Activated CD8-positive, alpha-beta memory T cell treated with anti-CD3 and anti-CD28 coated beads, Interleukin-2, amount 50 U/mL, for 1 hour (primary cell): Measurements from ENCODE around the gene EGLN1.

Experiments
- DNase-seq: peaks from one replicate; pipeline ENCODE4 v3.0.0-alpha.2; 2020; ENCODE audit errors: extremely low read depth

Gene EGLN1

DNA sequence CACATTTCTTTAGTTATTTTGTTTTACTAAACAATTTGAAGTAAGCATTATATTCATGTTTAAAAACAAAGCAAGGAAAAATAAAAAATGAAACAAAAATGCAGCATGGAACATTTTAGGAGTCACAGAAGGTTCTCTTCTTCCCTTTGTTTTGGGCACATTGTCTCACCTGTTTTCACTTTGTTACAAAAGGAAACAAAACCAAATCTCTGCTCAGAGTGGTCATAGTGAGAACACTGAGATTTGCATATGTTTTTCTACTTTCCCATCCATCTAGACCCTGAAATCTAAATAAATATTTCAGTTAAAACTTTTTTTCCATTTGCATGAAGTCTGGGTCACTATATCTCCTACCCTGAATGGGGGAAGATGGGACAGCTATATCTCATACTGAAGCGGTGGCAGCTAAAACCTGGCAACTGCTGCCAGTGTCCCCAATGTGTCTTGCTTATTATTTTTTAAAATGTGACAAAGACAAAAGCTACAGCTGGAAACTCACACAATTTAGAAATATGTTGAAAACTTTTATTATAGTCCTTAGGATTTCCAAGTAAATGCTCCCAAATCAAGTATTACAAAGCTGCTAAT lies 87.9 kb downstream of the EGLN1 start:
- DNase-seq = no peak

DNA sequence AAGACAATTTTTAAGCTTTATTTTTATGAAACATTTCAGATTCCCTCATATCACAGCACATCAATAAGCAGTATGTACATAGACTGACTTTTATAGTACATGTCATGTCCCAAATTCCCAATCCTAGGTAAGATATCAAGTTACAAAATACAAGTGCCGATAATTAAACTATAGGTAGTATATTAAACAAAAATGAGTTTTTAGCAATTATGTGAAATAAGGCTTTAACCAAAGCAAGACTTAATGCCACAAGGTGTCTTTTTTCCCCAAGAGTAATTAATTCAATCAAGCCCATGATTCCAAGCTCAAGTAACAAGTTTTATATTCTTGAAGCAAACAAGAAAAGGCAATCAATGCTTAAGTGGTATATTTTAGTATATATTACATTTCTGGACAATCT lies 89.3 kb downstream of the EGLN1 start:
- no peak for DNase-seq

DNA sequence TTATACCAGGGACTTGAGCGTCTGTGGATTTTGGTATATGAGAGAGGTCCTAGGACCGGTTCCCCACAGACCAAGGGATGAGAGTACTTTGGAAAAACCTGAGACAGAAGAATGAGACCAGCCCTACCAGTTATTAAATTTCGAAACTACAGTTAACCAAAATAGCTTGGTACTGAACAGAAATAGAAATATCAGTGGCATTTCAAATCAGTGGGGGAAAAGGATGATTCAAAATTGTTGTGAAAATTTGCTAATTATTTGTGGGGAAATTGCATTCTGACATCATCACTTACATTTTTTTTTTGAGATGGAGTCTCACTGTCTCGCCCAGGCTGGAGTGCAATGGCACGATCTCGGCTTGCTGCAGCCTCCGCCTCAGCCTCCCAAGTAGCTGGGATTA lies 92.6 kb downstream of the EGLN1 start:
- DNase-seq = no peak

DNA sequence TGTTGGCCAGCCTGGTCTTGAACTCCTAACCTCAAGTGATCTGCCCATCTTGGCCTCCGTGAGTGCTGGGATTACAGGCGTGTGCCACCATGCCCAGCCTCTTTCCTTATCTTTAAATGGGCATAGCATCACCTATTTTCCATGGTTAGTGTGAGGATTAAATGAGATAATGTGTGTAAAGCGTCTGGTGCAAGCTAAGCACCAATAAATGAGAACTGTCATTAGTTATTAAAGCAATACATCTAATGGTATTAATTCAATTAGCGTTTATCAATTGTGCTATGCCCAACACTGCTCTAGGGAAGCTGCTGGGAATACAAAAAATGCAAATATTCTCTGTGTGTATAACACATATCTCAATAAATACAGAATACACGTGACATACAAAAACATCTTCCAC lies 94.5 kb downstream of the EGLN1 start:
- DNase-seq = no peak

DNA sequence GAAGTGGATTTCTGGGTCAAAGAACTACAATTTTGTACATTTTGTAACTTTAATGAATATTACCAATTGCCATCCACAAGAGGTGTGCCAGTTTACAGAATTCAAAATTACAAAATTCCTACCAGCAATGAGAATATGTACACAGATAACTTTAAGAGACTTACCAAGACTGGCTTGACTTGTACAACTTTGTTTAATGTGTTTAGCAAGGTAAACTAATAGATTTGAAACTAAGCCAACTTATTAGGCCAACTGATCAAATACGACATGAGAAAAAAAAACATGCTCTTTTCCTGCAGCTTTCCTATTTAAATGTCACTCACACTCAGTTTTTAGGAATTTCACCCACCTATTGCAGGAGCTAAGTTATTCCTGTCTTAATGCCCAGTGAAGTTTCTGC lies 95.8 kb downstream of the EGLN1 start:
- DNase-seq = no peak

DNA sequence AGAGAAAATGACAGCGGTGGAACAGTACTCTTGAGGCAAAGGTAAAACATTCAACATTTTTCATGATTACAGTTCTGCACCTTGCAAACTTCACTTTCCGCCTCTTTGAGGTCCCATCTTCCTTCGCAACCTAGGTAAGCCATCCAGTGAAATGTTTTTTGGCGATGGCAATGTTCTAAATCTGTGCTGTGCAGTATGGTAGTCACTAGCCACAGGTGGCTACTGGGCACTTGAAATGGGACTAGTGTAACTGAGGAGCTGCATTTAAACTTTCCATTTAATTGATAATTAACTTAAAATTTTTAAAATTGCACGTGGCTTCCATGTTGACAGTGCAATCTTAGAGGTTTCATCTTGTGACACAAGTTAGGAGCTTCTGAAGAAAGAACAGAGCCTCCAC lies 97.4 kb downstream of the EGLN1 start:
- no peak for DNase-seq

DNA sequence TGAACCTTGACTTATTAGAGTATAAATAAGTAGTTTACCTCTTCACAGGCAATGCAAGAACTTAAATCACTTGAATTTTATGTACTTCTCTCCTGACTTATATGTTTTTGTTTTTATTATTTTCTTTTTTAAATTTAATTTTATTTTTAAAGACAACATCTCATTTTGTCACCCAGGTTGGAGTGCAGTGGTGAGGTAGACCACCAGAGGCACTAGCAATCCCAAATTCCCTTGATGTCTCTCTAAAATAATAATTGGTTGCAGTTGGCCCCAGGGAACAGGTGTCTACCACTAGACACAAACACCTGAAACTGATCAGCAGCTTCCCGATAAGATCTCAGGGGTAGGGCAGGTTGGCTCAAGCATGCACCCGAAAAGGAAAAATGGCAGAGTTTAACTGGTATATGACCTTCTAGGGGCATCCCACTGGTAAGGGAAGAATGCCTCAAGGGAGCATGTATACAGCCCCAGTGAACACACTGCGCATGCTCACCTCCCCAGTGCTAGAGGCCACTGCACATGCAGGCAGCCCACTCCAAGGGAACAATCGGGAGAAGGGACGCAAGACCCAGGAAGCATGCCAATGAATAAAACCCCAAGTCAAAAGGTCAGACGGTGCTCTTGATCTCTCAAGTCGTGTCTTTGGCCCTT lies 99.1 kb downstream of the EGLN1 start:
- DNase-seq = no peak

DNA sequence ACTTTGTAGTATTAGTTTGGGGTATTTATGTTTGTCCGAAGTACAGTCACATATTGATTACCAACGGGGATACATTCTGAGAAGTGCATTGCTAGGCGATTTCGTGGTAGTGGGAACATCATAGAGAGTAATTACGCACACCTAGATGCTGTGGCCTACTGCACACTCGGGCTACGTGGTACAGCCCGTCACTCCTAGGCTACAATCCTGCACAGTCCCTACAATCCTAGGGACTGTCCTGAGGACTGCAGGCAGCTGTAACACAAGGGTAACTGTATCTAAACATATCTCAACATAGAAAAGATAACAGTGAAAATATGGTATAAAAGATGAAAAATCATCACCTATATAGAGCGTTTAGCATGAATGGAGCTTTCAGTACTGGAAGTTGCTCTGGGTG lies 103.0 kb downstream of the EGLN1 start:
- no peak for DNase-seq

DNA sequence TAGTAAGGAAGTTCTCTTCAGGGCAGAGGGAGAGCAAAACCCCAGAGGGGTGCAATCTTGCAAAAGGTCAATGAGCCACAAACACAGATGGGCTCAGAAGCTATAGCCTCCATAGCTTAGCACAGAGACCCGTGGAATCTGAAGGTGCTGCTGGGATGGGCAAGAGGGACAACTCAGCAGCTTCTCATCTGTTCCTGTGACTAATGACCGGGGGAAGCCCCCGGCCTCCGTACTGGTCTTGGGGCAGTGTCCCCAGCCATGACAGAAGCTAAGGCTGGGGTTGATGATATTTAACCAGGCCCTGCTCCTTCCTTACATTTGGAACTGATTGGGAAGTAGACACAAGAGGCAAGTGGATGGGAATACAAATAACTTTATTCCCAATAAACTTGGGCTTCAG lies 103.5 kb downstream of the EGLN1 start:
- DNase-seq = no peak

DNA sequence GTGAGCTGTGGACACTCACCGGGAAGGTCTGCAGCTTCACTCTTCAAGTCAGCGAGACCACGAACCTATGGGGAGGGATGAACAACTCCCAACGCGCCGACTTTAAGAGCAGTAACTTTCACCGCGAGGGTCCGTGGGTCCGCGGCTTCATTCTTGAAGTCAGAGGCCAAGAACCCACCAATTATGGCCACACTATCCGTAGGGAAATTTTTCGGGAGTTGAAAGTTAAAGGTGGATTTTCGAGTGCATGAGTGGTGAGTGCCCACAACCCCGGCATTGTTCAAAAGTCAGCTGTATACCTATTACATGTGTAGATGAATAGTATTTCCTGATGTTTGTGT lies 104.1 kb downstream of the EGLN1 start:
- no peak for DNase-seq

DNA sequence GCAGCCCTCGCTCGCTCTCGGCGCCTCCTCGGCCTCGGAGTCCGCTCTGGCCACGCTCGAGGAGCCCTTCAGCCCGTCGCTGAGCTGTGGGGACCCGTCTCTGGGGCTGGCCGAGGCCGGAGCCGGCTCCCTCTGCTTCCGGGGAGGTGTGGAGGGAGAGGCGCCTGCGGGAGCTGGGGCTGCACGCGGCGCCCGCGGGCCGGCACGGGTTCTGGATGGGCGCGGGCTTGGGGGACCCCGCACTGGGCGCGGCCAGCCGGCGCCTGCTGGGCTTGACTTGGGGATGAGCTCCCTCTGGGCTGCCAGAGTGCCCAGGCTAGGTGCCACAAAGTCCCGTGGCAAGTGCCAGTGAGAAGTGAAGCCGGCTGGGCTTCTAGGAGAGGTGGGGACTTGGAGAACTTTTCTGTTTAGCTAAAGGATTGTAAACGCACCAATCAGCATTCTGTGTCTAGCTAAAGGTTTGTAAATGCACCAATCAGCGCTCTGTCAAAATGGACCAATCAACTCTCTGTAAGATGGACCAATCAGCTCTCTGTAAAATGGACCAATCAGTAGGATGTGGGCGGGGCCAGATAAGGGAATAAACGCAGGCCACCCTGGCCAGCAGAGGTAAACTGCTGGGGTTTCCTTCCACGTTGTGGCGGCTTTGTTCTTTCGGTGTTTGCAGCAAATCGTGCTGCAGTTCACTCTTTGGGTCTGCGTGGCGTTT lies 104.6 kb downstream of the EGLN1 start:
- no peak for DNase-seq

DNA sequence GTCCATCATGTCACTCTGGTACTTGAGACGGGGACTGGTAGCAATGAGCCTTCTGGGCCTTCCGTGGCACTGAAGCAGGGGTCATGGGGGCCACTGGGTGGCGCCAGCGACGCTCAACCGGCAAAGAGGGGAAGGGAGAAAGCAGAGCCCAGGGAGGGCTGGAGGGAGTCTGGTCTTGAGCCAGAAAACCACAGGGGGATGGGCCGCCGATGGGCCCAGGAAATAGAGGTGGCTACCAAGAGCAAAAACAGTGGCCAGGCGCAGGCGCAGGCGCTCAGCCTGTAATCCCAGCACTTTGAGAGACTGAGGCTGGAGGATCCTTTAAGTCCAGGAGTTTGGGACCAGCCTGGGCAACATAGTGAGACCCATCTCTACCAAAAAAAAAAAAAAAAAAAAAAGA lies 106.2 kb downstream of the EGLN1 start:
- no peak for DNase-seq
